Sigmoid colon (tissue), 4 donors: ENCODE measurements around the gene AIMP1.

Experiments used
- POLR2A ChIP-seq, 2 donors: fragments of 450-650 bp; IDR thresholded peaks; one replicate each; pipeline ENCODE4 v1.6.1; 2016; ENCODE audit warnings: antibody characterized with exemption in 2 of 2, mild to moderate bottlenecking in 2 of 2, moderate library complexity in 2 of 2
- POLR2AphosphoS5 ChIP-seq, 4 donors: sonication (generic); formaldehyde crosslinking; IDR thresholded peaks; one replicate each; pipeline ENCODE4 v1.6.1; 2017; ENCODE audit warnings: antibody characterized with exemption in 4 of 4
- TF ChIP-seq, protein P1 (sequence below), 4 experiments: fragments of 450-650 bp in 3 of 4; fragments of 200-600 bp in 1 of 4; IDR thresholded peaks; one replicate each; pipeline ENCODE4 v1.5.1; 2016 to 2019; ENCODE audit warnings: antibody characterized with exemption in 4 of 4, mild to moderate bottlenecking in 3 of 4, moderate library complexity in 2 of 4

GRCh38 chr4:106286611-106287010 lies 29.7 kb upstream of the AIMP1 start:
- TF ChIP-seq POLR2AphosphoS5 (IDR thresholded peaks at IDR 0.05) (no peak), POLR2A (IDR thresholded peaks at IDR 0.05) (no peak)
- TF ChIP-seq, protein P1, sequence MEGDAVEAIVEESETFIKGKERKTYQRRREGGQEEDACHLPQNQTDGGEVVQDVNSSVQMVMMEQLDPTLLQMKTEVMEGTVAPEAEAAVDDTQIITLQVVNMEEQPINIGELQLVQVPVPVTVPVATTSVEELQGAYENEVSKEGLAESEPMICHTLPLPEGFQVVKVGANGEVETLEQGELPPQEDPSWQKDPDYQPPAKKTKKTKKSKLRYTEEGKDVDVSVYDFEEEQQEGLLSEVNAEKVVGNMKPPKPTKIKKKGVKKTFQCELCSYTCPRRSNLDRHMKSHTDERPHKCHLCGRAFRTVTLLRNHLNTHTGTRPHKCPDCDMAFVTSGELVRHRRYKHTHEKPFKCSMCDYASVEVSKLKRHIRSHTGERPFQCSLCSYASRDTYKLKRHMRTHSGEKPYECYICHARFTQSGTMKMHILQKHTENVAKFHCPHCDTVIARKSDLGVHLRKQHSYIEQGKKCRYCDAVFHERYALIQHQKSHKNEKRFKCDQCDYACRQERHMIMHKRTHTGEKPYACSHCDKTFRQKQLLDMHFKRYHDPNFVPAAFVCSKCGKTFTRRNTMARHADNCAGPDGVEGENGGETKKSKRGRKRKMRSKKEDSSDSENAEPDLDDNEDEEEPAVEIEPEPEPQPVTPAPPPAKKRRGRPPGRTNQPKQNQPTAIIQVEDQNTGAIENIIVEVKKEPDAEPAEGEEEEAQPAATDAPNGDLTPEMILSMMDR (IDR thresholded peaks at IDR 0.05) = no peak
